ENCODE data around the gene COA4.

GRCh38 chr11:73902303-73902702, 25.7 kb upstream of the COA4 start:
- no peak for TF ChIP-seq BACH2 (CRISPR knock-in tag; IDR thresholded peaks at IDR 0.05; ENCODE audit: borderline replicate concordance)
- TF ChIP-seq CREB5 (CRISPR knock-in tag; IDR thresholded peaks at IDR 0.05; ENCODE audit: low read depth) = no peak
- TF ChIP-seq ARNTL (CRISPR knock-in tag; IDR thresholded peaks at IDR 0.05; ENCODE audit: borderline replicate concordance, low read depth) = no peak
- TF ChIP-seq PATZ1 (CRISPR knock-in tag; IDR thresholded peaks at IDR 0.05; ENCODE audit: borderline replicate concordance) = no peak
- no peak for TF ChIP-seq SNAI2 (CRISPR knock-in tag; IDR thresholded peaks at IDR 0.05)
- TF ChIP-seq ZNF565 (CRISPR knock-in tag; conservative IDR thresholded peaks at IDR 0.05; ENCODE audit: low read depth) = no peak

Data from SK-N-SH treated with all-trans-retinoic acid at 6 μM for 48 hours (cell line).